IPS-20b (cell line): ENCODE data around the gene LIPE.

Experiments used
- H3K27ac ChIP-seq: one replicate; pipeline ENCODE4 v1.5.1; 2013; ENCODE audit warnings: low read length
- H3K27me3 ChIP-seq: 2 replicates; pipeline ENCODE4 v1.6.1; 2013; ENCODE audit warnings: mild to moderate bottlenecking, low read length, inconsistent platforms; ENCODE audit not compliant: insufficient read depth
- H3K36me3 ChIP-seq: 2 replicates; pipeline ENCODE4 v1.6.1; 2013; ENCODE audit warnings: low read depth, mild to moderate bottlenecking, inconsistent platforms, low read length, moderate library complexity; ENCODE audit not compliant: insufficient read depth
- H3K4me1 ChIP-seq: 2 replicates; pipeline ENCODE4 v1.6.1; 2013; ENCODE audit warnings: mild to moderate bottlenecking, control low read depth, inconsistent platforms, low read length, moderate library complexity; ENCODE audit not compliant: insufficient read depth
- H3K4me3 ChIP-seq: 2 replicates; pipeline ENCODE4 v1.5.1; 2013; ENCODE audit warnings: mild to moderate bottlenecking, low read length, inconsistent platforms
- H3K9ac ChIP-seq: 2 replicates; pipeline ENCODE4 v1.6.1; 2013; ENCODE audit warnings: low read depth, mild to moderate bottlenecking, inconsistent platforms, low read length, moderate library complexity
- H3K9me3 ChIP-seq: 2 replicates; pipeline ENCODE4 v1.6.1; 2013; ENCODE audit warnings: mild to moderate bottlenecking, low read depth, low read length, inconsistent platforms; ENCODE audit not compliant: insufficient read depth

LIPE gene

GRCh38 chr19:42407816-42408175 is 19.4 kb downstream of the LIPE start:
- Histone ChIP-seq H3K36me3 (no peaks in the 10 kb centered on the region), H3K4me1 (no peaks in the 10 kb centered on the region; the same call in 1 of the 2 replicates), H3K4me3 (no peak overlapping the region), H3K9ac (no peak overlapping the region), H3K27ac (no peak overlapping the region), H3K27me3 (peaks cover 45% of the 10 kb centered on the region), H3K9me3 (no peaks in the 10 kb centered on the region)

DNA sequence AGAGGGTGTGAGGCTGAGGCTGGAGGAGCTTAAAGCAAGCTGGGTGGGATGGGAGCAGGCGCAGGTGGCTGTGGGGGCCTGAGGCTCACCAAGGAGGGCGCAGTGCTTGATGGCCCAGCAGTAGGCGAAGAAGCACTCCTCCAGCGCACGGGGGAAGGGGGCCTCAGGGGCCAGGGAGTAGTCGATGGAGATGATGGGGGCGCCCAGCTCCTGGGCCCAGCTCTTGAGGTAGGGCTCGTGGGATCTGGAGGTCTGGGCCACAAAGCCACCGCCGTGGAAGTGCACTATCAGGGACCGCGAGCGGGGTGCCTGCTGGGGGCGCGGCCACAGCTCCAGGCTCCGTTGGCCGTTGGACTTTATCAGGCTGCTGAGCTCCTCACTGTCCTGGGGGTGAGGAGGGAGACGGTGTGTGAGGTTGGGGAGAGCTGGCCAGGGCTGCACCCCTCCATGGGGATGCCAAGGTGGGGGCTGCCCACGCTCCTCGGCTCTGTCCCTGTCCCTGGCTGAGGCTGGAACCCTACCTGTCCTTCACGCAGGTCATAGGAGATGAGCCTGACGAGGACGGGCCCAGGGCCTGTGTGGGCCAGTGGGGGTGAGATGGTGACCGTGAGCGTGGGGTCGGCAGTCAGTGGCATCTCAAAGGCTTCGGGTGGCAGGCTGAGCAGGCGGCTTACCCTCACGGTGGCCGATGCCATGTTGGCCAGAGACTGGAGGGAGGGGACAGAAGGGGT is 19.9 kb downstream of the LIPE start:
- Histone ChIP-seq H3K36me3 (no peaks in the 10 kb centered on the region), H3K27ac (no peak overlapping the region), H3K9ac (no peak overlapping the region), H3K4me3 (no peak overlapping the region), H3K4me1 (no peaks in the 10 kb centered on the region; the same call in 1 of the 2 replicates), H3K27me3 (peaks cover 45% of the 10 kb centered on the region), H3K9me3 (no peaks in the 10 kb centered on the region)

DNA sequence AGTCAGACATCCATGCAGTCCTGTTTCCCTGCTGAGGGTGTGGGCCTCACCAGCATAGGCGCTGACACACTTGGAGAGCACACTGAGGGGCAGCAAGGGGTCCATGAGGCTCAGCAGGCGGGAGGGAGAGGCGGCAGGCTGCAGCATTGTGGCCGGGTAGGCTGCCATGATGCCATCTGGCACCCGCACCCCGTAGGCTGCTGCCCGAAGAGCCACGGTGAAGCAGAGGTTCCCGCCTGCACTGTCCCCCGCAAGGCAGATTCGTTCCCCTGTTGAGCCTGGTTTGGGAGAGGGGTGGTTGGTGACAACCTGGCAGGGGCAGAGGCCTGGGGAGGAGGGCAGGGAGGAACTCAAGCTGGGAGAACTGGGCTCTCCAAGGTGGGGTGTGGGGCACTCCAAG is 21.1 kb downstream of the LIPE start:
- Histone ChIP-seq H3K9ac (no peak overlapping the region), H3K36me3 (no peaks in the 10 kb centered on the region), H3K27ac (no peak overlapping the region), H3K9me3 (no peaks in the 10 kb centered on the region), H3K4me3 (no peak overlapping the region), H3K4me1 (no peaks in the 10 kb centered on the region; the same call in 1 of the 2 replicates), H3K27me3 (peaks cover 38% of the 10 kb centered on the region)

- Histone ChIP-seq H3K9ac (no peak overlapping the region), H3K4me1 (no peaks in the 10 kb centered on the region; the same call in 1 of the 2 replicates), H3K27me3 (peaks cover 25% of the 10 kb centered on the region), H3K27ac (no peak overlapping the region), H3K4me3 (no peak overlapping the region), H3K9me3 (no peaks in the 10 kb centered on the region), H3K36me3 (no peaks in the 10 kb centered on the region)
These were observed 23.6 kb downstream of the LIPE start for GRCh38 chr19:42403586-42403985.

DNA sequence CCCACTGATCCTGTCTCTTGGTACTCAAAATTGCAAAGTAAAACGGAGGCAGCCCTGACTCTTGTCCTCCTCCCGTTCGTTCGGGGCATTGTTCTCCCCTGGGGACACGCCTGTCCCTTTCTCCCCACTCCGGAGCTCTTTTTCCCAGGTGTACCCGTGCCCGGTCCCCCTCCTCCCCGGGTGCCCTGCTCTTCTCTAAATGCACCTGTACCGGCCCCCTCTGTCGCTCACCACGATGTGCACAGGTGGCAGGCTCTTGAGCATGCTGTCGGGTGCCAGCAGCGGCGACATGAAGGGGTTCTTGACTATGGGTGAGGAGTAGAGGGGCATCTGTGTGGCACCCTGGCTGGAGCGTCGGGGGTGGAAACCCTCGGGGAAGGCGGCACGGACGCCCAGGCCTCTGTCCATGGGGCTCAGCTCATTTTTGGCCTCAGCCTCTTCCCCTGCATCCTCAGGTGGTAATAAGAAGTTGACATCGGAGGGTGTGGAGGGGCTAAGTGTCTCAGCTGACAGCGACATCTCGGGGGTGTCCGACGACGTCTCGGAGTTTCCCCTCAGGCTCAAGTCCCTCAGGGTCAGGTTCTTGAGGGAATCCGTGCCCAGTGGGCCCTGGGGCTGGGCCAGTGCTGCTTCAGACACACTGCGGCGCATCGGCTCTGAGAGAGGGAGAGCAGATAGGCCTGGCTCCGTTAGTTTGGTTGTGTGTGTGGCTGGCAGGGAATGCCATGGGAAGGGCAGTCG is 24.6 kb downstream of the LIPE start:
- H3K9ac ChIP-seq, result peak overlapping the region; percentile 85
- H3K4me1 ChIP-seq, result peaks cover 3% of the 10 kb centered on the region
- peak overlapping the region; percentile 88 for H3K4me3 ChIP-seq
- no peak overlapping the region for H3K27ac ChIP-seq
- H3K27me3 ChIP-seq, result peaks cover 28% of the 10 kb centered on the region
- H3K36me3 ChIP-seq, result no peaks in the 10 kb centered on the region
- no peaks in the 10 kb centered on the region for H3K9me3 ChIP-seq

- H3K27ac ChIP-seq, result peak overlapping the region; percentile 95
- H3K36me3 ChIP-seq, result no peaks in the 10 kb centered on the region
- peak overlapping the region; percentile 85 for H3K9ac ChIP-seq
- peaks cover 5% of the 10 kb centered on the region for H3K4me1 ChIP-seq
- peaks cover 29% of the 10 kb centered on the region for H3K27me3 ChIP-seq
- no peaks in the 10 kb centered on the region for H3K9me3 ChIP-seq
- peak overlapping the region; percentile 88 for H3K4me3 ChIP-seq
These were observed 25.6 kb downstream of the LIPE start for GRCh38 chr19:42401365-42402303.

DNA sequence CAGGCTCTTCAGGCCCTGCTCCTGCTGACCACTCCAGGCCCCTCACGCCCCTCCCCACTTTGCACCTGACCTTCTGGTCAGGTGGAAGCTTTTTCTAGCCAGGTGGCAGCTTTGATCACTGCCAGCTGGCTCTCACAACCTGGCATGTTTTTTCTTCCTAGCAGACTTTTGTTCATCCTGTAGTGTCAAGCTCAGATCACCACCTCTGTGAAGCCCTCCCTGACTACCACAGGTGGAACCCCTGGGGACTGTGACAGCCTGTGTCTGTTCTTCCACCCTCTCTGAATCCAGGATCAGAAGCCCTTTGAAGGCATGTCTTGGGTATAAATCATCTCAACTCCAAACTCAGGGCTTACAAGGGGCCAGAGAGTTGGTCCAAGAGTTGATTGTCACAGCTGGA is 26.8 kb downstream of the LIPE start:
- Histone ChIP-seq H3K4me1 (peaks cover 8% of the 10 kb centered on the region), H3K36me3 (no peaks in the 10 kb centered on the region), H3K27ac (no peak overlapping the region), H3K27me3 (peaks cover 22% of the 10 kb centered on the region), H3K4me3 (no peak overlapping the region), H3K9me3 (no peaks in the 10 kb centered on the region), H3K9ac (no peak overlapping the region)

DNA sequence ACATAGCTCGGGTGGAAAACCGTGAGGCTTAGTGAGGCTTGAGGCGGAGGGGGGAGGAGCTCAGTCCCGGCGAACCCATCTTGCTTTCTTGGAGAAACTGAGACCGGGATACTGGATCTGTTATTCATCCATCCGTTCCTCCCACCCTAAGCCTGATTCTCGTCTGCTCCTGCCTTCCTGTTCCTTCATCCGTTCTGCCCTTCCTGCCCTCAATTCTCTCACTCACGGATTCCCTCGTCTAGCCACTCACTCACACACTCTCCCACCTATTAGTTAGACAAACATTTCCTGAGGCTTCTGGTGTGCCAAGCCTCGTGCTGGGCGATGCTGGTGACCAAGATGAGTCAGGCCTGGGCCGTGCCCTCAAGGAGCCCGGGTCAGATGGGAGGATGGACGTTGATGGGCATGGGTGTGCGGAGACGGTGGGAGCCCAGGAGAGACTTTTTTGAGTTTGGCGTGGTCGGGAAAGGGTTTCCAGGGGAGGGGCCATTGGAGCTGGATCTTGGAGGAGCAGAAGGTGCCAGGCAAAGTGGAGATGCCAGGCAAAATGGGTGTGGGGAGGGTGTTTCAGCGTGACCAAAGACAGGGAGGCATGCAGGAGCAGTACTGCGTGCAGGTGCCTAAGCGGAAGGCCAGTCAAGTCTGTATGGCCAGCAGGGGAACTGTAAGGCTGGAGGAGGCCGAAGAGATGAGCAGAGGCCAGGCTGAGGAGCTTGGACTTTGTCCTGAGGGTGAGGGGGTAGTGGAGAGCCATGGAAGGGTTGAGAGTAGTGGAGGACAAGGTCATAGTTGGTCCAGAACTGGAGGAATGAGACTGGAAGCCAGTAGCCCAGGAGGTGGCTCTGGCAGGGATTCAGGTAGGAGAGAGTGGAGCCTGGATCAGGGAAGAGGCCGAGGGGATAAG is 29.7 kb downstream of the LIPE start:
- Histone ChIP-seq H3K9ac (peak overlapping the region; percentile 83; the same call in 1 of the 2 replicates), H3K9me3 (no peaks in the 10 kb centered on the region), H3K4me3 (peak overlapping the region; percentile 91), H3K4me1 (peaks cover 8% of the 10 kb centered on the region), H3K36me3 (no peaks in the 10 kb centered on the region), H3K27me3 (peaks cover 19% of the 10 kb centered on the region), H3K27ac (no peak overlapping the region)

GRCh38 chr19:42396381-42397262 is 30.6 kb downstream of the LIPE start:
- peaks cover 8% of the 10 kb centered on the region for H3K4me1 ChIP-seq
- no peaks in the 10 kb centered on the region for H3K9me3 ChIP-seq
- H3K4me3 ChIP-seq, result peak overlapping the region; percentile 91
- H3K27ac ChIP-seq, result peak overlapping the region; percentile 20
- H3K27me3 ChIP-seq, result peaks cover 18% of the 10 kb centered on the region; the same call in 1 of the 2 replicates
- no peaks in the 10 kb centered on the region for H3K36me3 ChIP-seq
- H3K9ac ChIP-seq, result peak overlapping the region; percentile 85

DNA sequence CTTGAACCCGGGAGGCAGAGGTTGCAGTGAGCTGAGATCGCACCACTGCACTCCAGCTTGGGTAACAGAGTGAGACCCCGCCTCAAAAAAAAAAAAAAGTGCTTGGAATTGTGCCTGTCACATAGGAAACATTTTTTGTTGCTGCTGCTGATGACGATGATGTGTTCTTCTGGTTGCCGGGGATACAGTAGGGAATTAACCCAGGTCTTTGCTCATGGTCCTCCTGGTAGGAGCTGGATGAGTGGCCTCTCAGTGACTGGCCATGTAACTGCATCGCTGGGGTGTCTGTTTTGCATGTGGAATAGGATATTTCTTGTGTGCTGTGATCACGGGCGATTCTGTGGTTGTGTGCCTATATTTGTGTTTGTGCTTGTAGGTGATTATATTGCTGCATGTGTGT is 32.4 kb downstream of the LIPE start:
- Histone ChIP-seq H3K27ac (no peak overlapping the region), H3K27me3 (peaks cover 36% of the 10 kb centered on the region), H3K4me3 (no peak overlapping the region)

More for the DNA sequence above, 32.4 kb downstream of the LIPE start:
- Histone ChIP-seq H3K4me1 (peaks cover 8% of the 10 kb centered on the region), H3K36me3 (no peaks in the 10 kb centered on the region), H3K9me3 (no peaks in the 10 kb centered on the region), H3K9ac (no peak overlapping the region)
